Karpas-422 (cell line): ENCODE data around the gene SOST. TPM values are rescaled to one million over a fixed set of nuclear protein-coding genes. Genes with fewer than 3 reads are reported as not detected.

Source experiments
- DNase-seq: peaks from one replicate; pipeline ENCODE4 v3.0.0-alpha.2; 2015
- H2AFZ ChIP-seq: fragments of 200-600 bp; sonication (generic); 2 replicates; pipeline ENCODE4 v1.6.1; 2014; ENCODE audit warnings: antibody characterized with exemption, low read length, mixed read lengths
- H3K27ac ChIP-seq: fragments of 200-600 bp; sonication (generic); 2 replicates; pipeline ENCODE4 v1.5.1; 2014; ENCODE audit warnings: mild to moderate bottlenecking, low read length, moderate library complexity
- H3K27me3 ChIP-seq: fragments of 200-600 bp; sonication (generic); 2 replicates; pipeline ENCODE4 v1.6.1; 2014; ENCODE audit warnings: low read length, mixed read lengths
- H3K36me3 ChIP-seq: fragments of 200-600 bp; sonication (generic); 2 replicates; pipeline ENCODE4 v1.6.1; 2014; ENCODE audit warnings: low read length, mixed read lengths; ENCODE audit not compliant: insufficient read depth
- H3K4me1 ChIP-seq: fragments of 200-600 bp; sonication (generic); 2 replicates; pipeline ENCODE4 v1.6.1; 2014; ENCODE audit warnings: mild to moderate bottlenecking, low read length, mixed read lengths
- H3K4me2 ChIP-seq: fragments of 200-600 bp; sonication (generic); 2 replicates; pipeline ENCODE4 v1.6.1; 2014; ENCODE audit warnings: low read length, low read depth, mild to moderate bottlenecking; ENCODE audit not compliant: poor library complexity, severe bottlenecking
- H3K4me3 ChIP-seq: fragments of 200-600 bp; sonication (generic); 2 replicates; pipeline ENCODE4 v1.5.1; 2014; ENCODE audit warnings: mild to moderate bottlenecking, antibody characterized with exemption, low read length, mixed read lengths
- H3K79me2 ChIP-seq: fragments of 200-600 bp; sonication (generic); 2 replicates; pipeline ENCODE4 v1.6.1; 2014; ENCODE audit warnings: mild to moderate bottlenecking, low read length, mixed read lengths
- H3K9ac ChIP-seq: fragments of 200-600 bp; sonication (generic); 2 replicates; pipeline ENCODE4 v1.6.0; 2014; ENCODE audit warnings: low read length
- H3K9me2 ChIP-seq: fragments of 200-600 bp; sonication (generic), shearing (Covaris generic); replicated peaks from 2 replicates; pipeline ENCODE4 v1.6.0; 2014; ENCODE audit warnings: mild to moderate bottlenecking, low read length, moderate library complexity; ENCODE audit not compliant: insufficient read depth
- H3K9me3 ChIP-seq: fragments of 300-700, 200-600 bp; sonication (generic); 2 replicates; pipeline ENCODE4 v1.6.1; 2014; ENCODE audit warnings: low read length, mixed read lengths
- H4K20me1 ChIP-seq: fragments of 200-600 bp; sonication (generic); 2 replicates; pipeline ENCODE4 v1.6.1; 2014; ENCODE audit warnings: mild to moderate bottlenecking, antibody characterized with exemption, low read length, low read depth; ENCODE audit not compliant: insufficient read depth
- total RNA-seq: library from RNA; depleted of rRNA; stranded (reverse); fragments of >200 nt; shearing (Covaris generic); gene quantifications from 2 replicates; pipeline ENCODE4 v1.2.3, GENCODE V29; 2014; ENCODE audit warnings: low replicate concordance

The SOST gene
- total RNA-seq, 1 experiment from 2014 or later = not detected

GRCh38 chr17:43766413-43767052, 7.9 kb upstream of the SOST start:
- no peak overlapping the region for H3K4me2 ChIP-seq
- H3K4me1 ChIP-seq = peaks cover 5% of the 10 kb centered on the region; the same call in 1 of the 2 replicates
- peak; percentile 71 for DNase-seq
- H3K27me3 ChIP-seq = no peaks in the 10 kb centered on the region
- no peaks in the 10 kb centered on the region for H3K9me3 ChIP-seq
- no peaks in the 10 kb centered on the region for H3K79me2 ChIP-seq
- H3K27ac ChIP-seq = no peak overlapping the region
- no peak overlapping the region for H2AFZ ChIP-seq
- no peaks in the 10 kb centered on the region for H3K9me2 ChIP-seq
- no peak overlapping the region for H3K9ac ChIP-seq
- no peak overlapping the region for H3K4me3 ChIP-seq
- no peaks in the 10 kb centered on the region for H4K20me1 ChIP-seq
- H3K36me3 ChIP-seq = no peaks in the 10 kb centered on the region; the same call in 1 of the 2 replicates

- Histone ChIP-seq H3K9me3 (no peaks in the 10 kb centered on the region), H3K9ac (no peak overlapping the region), H3K9me2 (no peaks in the 10 kb centered on the region), H3K4me1 (no peaks in the 10 kb centered on the region), H2AFZ (no peak overlapping the region), H4K20me1 (no peaks in the 10 kb centered on the region), H3K27ac (no peak overlapping the region), H3K4me3 (no peak overlapping the region), H3K4me2 (no peak overlapping the region), H3K27me3 (no peaks in the 10 kb centered on the region), H3K36me3 (no peaks in the 10 kb centered on the region), H3K79me2 (no peaks in the 10 kb centered on the region)
- peak; percentile 94 for DNase-seq
These were observed 1.8 kb upstream of the SOST start for GRCh38 chr17:43760254-43760852.

DNA sequence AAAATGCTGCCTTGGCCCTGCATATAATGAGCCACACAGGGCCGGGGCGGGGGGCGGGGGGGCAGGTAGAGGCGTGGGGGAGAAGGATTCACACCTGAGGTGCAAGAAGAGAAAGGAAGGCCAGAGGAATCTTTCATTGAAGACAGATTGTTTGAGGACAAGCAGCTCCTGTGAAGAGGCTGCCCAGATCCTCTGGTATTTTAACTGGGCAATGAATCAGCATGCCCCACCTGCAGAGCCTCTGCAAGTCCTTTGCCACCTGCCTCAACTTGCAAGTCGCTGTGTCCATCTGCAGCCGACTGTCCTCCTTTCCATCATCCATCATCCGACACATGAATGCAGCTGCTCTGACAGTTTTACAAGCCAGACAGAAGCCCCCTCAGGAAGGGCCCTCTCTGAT, 1.2 kb upstream of the SOST start:
- Histone ChIP-seq H3K4me3 (no peak overlapping the region), H4K20me1 (no peaks in the 10 kb centered on the region), H3K4me2 (no peak overlapping the region), H3K4me1 (no peaks in the 10 kb centered on the region), H3K36me3 (no peaks in the 10 kb centered on the region), H3K79me2 (no peaks in the 10 kb centered on the region), H3K27me3 (no peaks in the 10 kb centered on the region), H3K9me3 (no peaks in the 10 kb centered on the region), H3K27ac (no peak overlapping the region), H3K9me2 (no peaks in the 10 kb centered on the region), H2AFZ (no peak overlapping the region), H3K9ac (no peak overlapping the region)
- no peak for DNase-seq

GRCh38 chr17:43758086-43758485, 505 bp downstream of the SOST start:
- Histone ChIP-seq H3K4me1 (no peaks in the 10 kb centered on the region), H3K9ac (no peak overlapping the region), H4K20me1 (no peaks in the 10 kb centered on the region), H3K4me2 (no peak overlapping the region), H3K9me3 (no peaks in the 10 kb centered on the region), H2AFZ (no peak overlapping the region), H3K27me3 (no peaks in the 10 kb centered on the region), H3K4me3 (no peak overlapping the region), H3K79me2 (no peaks in the 10 kb centered on the region), H3K36me3 (no peaks in the 10 kb centered on the region), H3K27ac (no peak overlapping the region), H3K9me2 (no peaks in the 10 kb centered on the region)
- no peak for DNase-seq

- Histone ChIP-seq H3K4me1 (no peaks in the 10 kb centered on the region), H3K27ac (no peak overlapping the region), H3K9me3 (no peaks in the 10 kb centered on the region), H4K20me1 (no peaks in the 10 kb centered on the region), H3K79me2 (no peaks in the 10 kb centered on the region), H2AFZ (no peak overlapping the region), H3K9me2 (no peaks in the 10 kb centered on the region), H3K4me2 (no peak overlapping the region), H3K36me3 (no peaks in the 10 kb centered on the region), H3K4me3 (no peak overlapping the region), H3K27me3 (no peaks in the 10 kb centered on the region), H3K9ac (no peak overlapping the region)
- no peak for DNase-seq
These were observed 1.4 kb downstream of the SOST start for GRCh38 chr17:43757171-43757660.

DNA sequence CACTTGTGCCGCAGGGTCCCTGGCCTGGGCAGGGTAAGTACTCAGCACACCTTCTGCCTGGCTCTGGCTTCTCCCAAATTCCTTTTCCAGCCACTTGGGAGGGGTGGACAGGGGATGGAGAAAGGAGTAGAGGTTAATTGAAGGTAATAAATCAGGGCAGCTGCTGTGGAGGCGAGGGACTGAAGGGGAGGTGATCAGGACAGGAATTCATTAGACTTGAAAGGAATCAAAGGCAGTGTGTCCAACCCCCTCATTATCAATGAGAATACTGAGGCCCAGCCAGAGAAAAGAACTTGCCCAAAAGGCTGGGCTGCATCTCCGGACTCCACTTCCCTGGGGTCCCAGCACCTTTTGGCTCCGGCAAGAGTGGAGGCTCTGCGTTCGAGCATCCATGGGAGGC, 2.4 kb downstream of the SOST start:
- Histone ChIP-seq H3K36me3 (no peaks in the 10 kb centered on the region), H3K4me1 (no peaks in the 10 kb centered on the region), H2AFZ (no peak overlapping the region), H3K9ac (no peak overlapping the region), H3K27me3 (no peaks in the 10 kb centered on the region), H3K4me3 (no peak overlapping the region), H3K4me2 (no peak overlapping the region), H3K9me2 (no peaks in the 10 kb centered on the region), H3K27ac (no peak overlapping the region), H4K20me1 (no peaks in the 10 kb centered on the region), H3K79me2 (no peaks in the 10 kb centered on the region), H3K9me3 (no peaks in the 10 kb centered on the region)
- no peak for DNase-seq

DNA sequence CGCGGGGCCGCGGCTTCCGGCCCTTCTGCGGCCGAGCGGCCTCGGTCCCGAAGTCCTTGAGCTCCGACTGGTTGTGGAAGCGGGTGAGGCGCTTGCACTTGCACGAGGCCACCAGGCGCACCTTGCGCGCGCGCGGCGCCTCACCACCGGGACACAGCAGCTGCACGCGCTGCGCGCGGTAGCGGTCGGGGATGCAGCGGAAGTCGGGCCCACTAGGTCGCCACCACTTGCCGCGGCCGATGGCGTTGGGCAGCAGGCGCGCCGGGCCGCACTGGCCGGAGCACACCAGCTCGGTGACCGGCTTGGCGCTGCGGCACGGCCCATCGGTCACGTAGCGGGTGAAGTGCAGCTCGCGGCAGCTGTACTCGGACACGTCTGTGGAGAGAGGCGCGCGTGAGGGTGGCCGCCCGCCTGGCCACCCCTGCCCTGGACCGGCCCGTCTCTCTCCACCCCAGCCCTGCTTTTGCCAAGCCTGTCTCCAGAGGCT, 3.2 kb downstream of the SOST start:
- Histone ChIP-seq H3K4me2 (no peak overlapping the region), H3K9ac (no peak overlapping the region), H2AFZ (no peak overlapping the region), H3K4me1 (no peaks in the 10 kb centered on the region), H3K36me3 (no peaks in the 10 kb centered on the region), H3K4me3 (no peak overlapping the region), H3K9me2 (no peaks in the 10 kb centered on the region), H3K27ac (no peak overlapping the region), H3K9me3 (no peaks in the 10 kb centered on the region), H3K79me2 (no peaks in the 10 kb centered on the region), H4K20me1 (no peaks in the 10 kb centered on the region), H3K27me3 (no peaks in the 10 kb centered on the region)
- DNase-seq = no peak

GRCh38 chr17:43754947-43755346, 3.6 kb downstream of the SOST start:
- no peak overlapping the region for H3K4me2 ChIP-seq

More at GRCh38 chr17:43754947-43755346, 3.6 kb downstream of the SOST start:
- Histone ChIP-seq H4K20me1 (no peaks in the 10 kb centered on the region), H3K36me3 (no peaks in the 10 kb centered on the region), H3K27ac (no peak overlapping the region), H3K79me2 (no peaks in the 10 kb centered on the region), H3K9ac (no peak overlapping the region), H3K4me1 (no peaks in the 10 kb centered on the region), H3K9me3 (no peaks in the 10 kb centered on the region), H3K4me3 (no peak overlapping the region), H2AFZ (no peak overlapping the region), H3K27me3 (no peaks in the 10 kb centered on the region), H3K9me2 (no peaks in the 10 kb centered on the region)
- DNase-seq = no peak
